Testis (tissue), 3 donors: ENCODE results near the gene ZWILCH. TPM values are rescaled to one million over a fixed set of nuclear protein-coding genes. Genes with fewer than 3 reads are reported as not detected.

ENCODE experiments used
- DNase-seq: peaks from one replicate; pipeline ENCODE4 v3.0.0-alpha.2; 2019
- H3K27ac ChIP-seq, 2 donors: fragments of 200-600 bp; sonication (generic); one replicate each; pipeline ENCODE4 v1.5.1; 2019
- H3K27me3 ChIP-seq: fragments of 200-600 bp; sonication (generic); one replicate; pipeline ENCODE4 v1.5.1; 2019
- H3K36me3 ChIP-seq: fragments of 200-600 bp; sonication (generic); one replicate; pipeline ENCODE4 v1.5.1; 2017; ENCODE audit warnings: low read depth; ENCODE audit errors: missing control alignments
- H3K4me1 ChIP-seq: fragments of 200-600 bp; sonication (generic); one replicate; pipeline ENCODE4 v1.5.1; 2019
- H3K4me3 ChIP-seq, 2 donors: fragments of 200-600 bp; sonication (generic); one replicate each; pipeline ENCODE4 v1.5.1; 2017 to 2019
- H3K9me3 ChIP-seq: fragments of 200-600 bp; sonication (generic); one replicate; pipeline ENCODE4 v1.5.1; 2017
- CTCF ChIP-seq, 3 experiments: fragments of 450-650 bp in 2 of 3; fragments of 200-600 bp in 1 of 3; sonication (generic) in 1 of 3; IDR thresholded peaks; one replicate each; pipeline ENCODE4 v1.5.1; 2016 to 2019; ENCODE audit warnings: antibody characterized with exemption in 3 of 3, mild to moderate bottlenecking in 2 of 3, moderate library complexity in 1 of 3
- POLR2A ChIP-seq: fragments of 450-650 bp; IDR thresholded peaks from one replicate; pipeline ENCODE4 v1.6.1; 2017; ENCODE audit warnings: antibody characterized with exemption, mild to moderate bottlenecking, moderate library complexity
- WGBS, 2 donors: methylation state at CpG; one replicate each; pipeline ENCODE4 v1.1.5; 2018; 5-methylcytosine and 5-hydroxymethylcytosine counted together
- intact Hi-C: fragments of 100-400 bp; cut with DNase I; formaldehyde crosslinking; loops from one replicate; pipeline ENCODE4 v1.15.1; 2023; ENCODE audit warnings: low total_unique reads
- polyA plus RNA-seq: library from polyadenylated mRNA; stranded (reverse); fragments of 350-450 nt; fragmentation: Illumina TruSeq; extraction: RNeasy Lipid Tissue Mini Kit (QIAGEN cat#74804); gene quantifications from one replicate; pipeline ENCODE4 v1.2.3, GENCODE V29; 2014; ENCODE audit warnings: low read depth, low replicate concordance; ENCODE audit not compliant: insufficient read depth
- total RNA-seq, 2 donors: library from RNA; depleted of rRNA; stranded (reverse); fragments of >200 nt; gene quantifications; one replicate each; pipeline ENCODE4 v1.2.3, GENCODE V29; 2016

Gene ZWILCH
- total and polyA plus RNA-seq, 3 donors from 2014 or later = 35.1 to 77.5 (median 41.7) TPM

DNA sequence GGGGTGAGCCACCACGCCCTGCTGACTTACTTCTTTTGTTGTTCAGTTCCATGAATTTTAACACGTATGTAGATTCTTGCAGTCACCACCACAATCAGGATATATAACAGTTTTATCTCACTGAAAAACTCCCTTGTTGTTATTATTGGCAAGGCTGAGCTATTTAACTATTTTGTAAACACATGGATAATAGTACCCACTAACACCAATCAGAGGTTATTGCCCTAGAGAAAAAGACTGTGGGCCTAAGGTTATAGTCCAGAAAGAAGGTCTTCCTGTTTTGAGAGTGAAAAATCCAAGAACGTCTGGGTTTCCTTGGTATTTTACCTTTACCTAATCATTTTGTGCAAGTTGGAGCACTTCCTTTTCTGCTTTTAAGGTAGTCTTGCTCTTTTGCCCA lies 9.5 kb downstream of the ZWILCH start:
- TF ChIP-seq CTCF (IDR thresholded peaks at IDR 0.05) (no peak), POLR2A (no peak)
- Histone ChIP-seq H3K4me1 (no peaks in the 10 kb centered on the region), H3K36me3 (no peaks in the 10 kb centered on the region), H3K9me3 (no peaks in the 10 kb centered on the region), H3K27me3 (no peaks in the 10 kb centered on the region), H3K27ac (no peak overlapping the region), H3K4me3 (no peak overlapping the region)
- 79 to 87% methylated on average over 3 of the region's 3 CpGs for WGBS, 2 donors
- intact Hi-C loops = no loop called here
- DNase-seq = no peak

DNA sequence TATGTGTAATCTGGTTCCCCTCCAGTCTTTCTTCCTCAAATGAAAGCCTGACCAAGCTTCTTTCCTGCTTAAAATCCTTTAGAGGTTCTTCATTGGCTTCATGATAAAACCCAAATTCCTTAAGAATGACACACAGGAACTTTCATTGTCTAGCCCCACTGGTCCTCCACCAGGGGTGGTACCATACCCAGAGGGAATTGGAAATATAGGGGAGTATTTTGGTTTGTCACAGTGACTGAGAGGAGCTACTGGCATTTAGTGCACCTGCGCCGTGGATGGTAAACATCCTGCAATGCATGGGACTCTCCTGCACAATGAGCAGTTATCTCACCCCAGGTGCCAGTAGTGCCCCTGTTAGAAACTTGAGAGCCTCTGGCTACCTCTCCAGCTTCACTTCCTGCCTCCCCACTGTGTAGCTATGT lies 10.8 kb downstream of the ZWILCH start:
- H3K36me3 ChIP-seq = no peaks in the 10 kb centered on the region
- intact Hi-C loops = no loop called here

DNA sequence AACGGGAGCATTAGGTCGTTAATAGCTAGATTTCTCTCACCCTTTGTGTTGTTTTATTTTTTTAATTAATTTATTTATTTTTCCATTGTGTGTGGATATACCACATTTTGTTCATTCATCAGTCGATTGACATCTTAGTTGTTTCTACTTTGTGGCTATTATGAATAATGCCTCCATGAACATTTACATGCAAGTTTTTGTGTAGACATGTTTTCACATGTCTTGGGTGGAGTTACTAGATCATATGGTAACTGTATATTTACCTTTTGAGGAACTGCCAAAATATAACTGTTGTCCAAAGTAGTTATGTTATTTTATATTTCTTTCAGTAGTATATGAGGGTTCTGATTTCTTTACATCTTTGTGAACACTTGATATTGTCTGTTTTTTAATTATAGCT lies 18.8 kb downstream of the ZWILCH start:
- Histone ChIP-seq H3K4me3 (no peak overlapping the region), H3K27me3 (no peaks in the 10 kb centered on the region), H3K27ac (no peak overlapping the region), H3K36me3 (no peaks in the 10 kb centered on the region), H3K9me3 (no peaks in the 10 kb centered on the region), H3K4me1 (no peaks in the 10 kb centered on the region)
- intact Hi-C loops = no loop called here
- TF ChIP-seq CTCF (IDR thresholded peaks at IDR 0.05) (no peak), POLR2A (no peak)
- 87 to 90% methylated on average over 3 of the region's 3 CpGs for WGBS, 2 donors
- DNase-seq = no peak

More for the DNA sequence above, 10.8 kb downstream of the ZWILCH start:
- H3K4me3 ChIP-seq = no peak overlapping the region
- H3K9me3 ChIP-seq = no peaks in the 10 kb centered on the region
- WGBS, 2 donors = 88 to 98% methylated on average over 2 of the region's 2 CpGs
- TF ChIP-seq POLR2A (no peak), CTCF (IDR thresholded peaks at IDR 0.05) (no peak)
- H3K4me1 ChIP-seq = no peaks in the 10 kb centered on the region
- DNase-seq = no peak
- no peak overlapping the region for H3K27ac ChIP-seq
- no peaks in the 10 kb centered on the region for H3K27me3 ChIP-seq

- H3K9me3 ChIP-seq = no peaks in the 10 kb centered on the region
- WGBS, 2 donors = 69 to 98% methylated on average over 4 of the region's 4 CpGs
- H3K27me3 ChIP-seq = no peaks in the 10 kb centered on the region
- no peaks in the 10 kb centered on the region for H3K4me1 ChIP-seq
- no peak for DNase-seq
- no peak overlapping the region for H3K27ac ChIP-seq
- H3K4me3 ChIP-seq = no peak overlapping the region
- TF ChIP-seq POLR2A = no peak
- no peak for TF ChIP-seq CTCF (IDR thresholded peaks at IDR 0.05)
- H3K36me3 ChIP-seq = no peaks in the 10 kb centered on the region
- intact Hi-C loops = no loop called here
These were observed 19.7 kb downstream of the ZWILCH start for GRCh38 chr15:66524838-66525237.

GRCh38 chr15:66535056-66535455 lies 29.9 kb downstream of the ZWILCH start:
- Histone ChIP-seq H3K9me3 (no peaks in the 10 kb centered on the region), H3K4me1 (no peaks in the 10 kb centered on the region), H3K36me3 (no peaks in the 10 kb centered on the region), H3K27me3 (no peaks in the 10 kb centered on the region), H3K27ac (no peak overlapping the region), H3K4me3 (no peak overlapping the region)
- WGBS, 2 donors = 95 to 98% methylated on average over 9 of the region's 9 CpGs
- TF ChIP-seq POLR2A = no peak
- TF ChIP-seq CTCF (IDR thresholded peaks at IDR 0.05) = no peak
- no peak for DNase-seq
- intact Hi-C loops = no loop called here
